H1 (cell line): ENCODE results near the gene ADCY5. TPM values are rescaled to one million over a fixed set of nuclear protein-coding genes. Genes with fewer than 3 reads are reported as not detected.

Experiments
- CTCF ChIA-PET: fragments of 300-600 bp; sonication (Branson Sonifier 250); formaldehyde crosslinking; loops from one replicate; lab custom pipeline; 2021; ENCODE audit not compliant: partially characterized antibody; lab: Charles Lee
- POLR2A ChIA-PET: fragments of 300-600 bp; sonication (Branson Sonifier 250); formaldehyde crosslinking; loops from one replicate; lab custom pipeline; 2021; ENCODE audit warnings: inconsistent platforms; ENCODE audit not compliant: partially characterized antibody; lab: Charles Lee
- DNase-seq, 2 experiments: peaks; one replicate each; pipeline versions ENCODE4 v3.0.0 to v3.0.0-alpha.2; 2010 to 2022; ENCODE audit warnings: low spot score in 2 of 2, low read depth in 1 of 2, mixed read lengths in 1 of 2
- FAIRE-seq: peaks from 2 replicates; lab custom pipeline; 2011; peaks lifted over from hg19 to GRCh38; lab: Jason Lieb, UNC
- H2AFZ ChIP-seq: 2 replicates; pipeline ENCODE4 v1.8.1; 2012; ENCODE audit warnings: low read length, inconsistent platforms
- H2AK5ac ChIP-seq: 2 replicates; pipeline ENCODE4 v1.6.1; 2013; ENCODE audit warnings: low read depth, low read length
- H2BK120ac ChIP-seq: replicated peaks from 2 replicates; pipeline ENCODE3; 2013; ENCODE audit warnings: low read depth, low read length, inconsistent platforms
- H2BK12ac ChIP-seq: 2 replicates; pipeline ENCODE4 v1.6.1; 2013; ENCODE audit warnings: low read depth, low read length
- H2BK15ac ChIP-seq: 2 replicates; pipeline ENCODE4 v1.6.1; 2013; ENCODE audit warnings: low read length
- H2BK20ac ChIP-seq: 2 replicates; pipeline ENCODE4 v1.6.1; 2013; ENCODE audit warnings: low read length
- H2BK5ac ChIP-seq: 2 replicates; pipeline ENCODE4 v1.6.1; 2013; ENCODE audit warnings: low read depth, low read length
- H3K14ac ChIP-seq: 2 replicates; pipeline ENCODE4 v1.6.1; 2013; ENCODE audit warnings: inconsistent platforms; ENCODE audit not compliant: insufficient read length
- H3K18ac ChIP-seq: 2 replicates; pipeline ENCODE4 v1.6.1; 2013; ENCODE audit warnings: low read length; ENCODE audit errors: extremely low read depth
- H3K23ac ChIP-seq: 2 replicates; pipeline ENCODE4 v1.6.1; 2013; ENCODE audit warnings: inconsistent platforms; ENCODE audit not compliant: insufficient read length
- H3K23me2 ChIP-seq: 2 replicates; pipeline ENCODE4 v1.6.1; 2013; ENCODE audit warnings: low read depth, low read length
- H3K27ac ChIP-seq: 2 replicates; pipeline ENCODE4 v1.6.1; 2011; ENCODE audit warnings: low read depth, low read length, inconsistent platforms
- H3K27me3 ChIP-seq, 4 experiments: replicated peaks in 1 of 4; 1 replicate in 1 of 4; 2 replicates in 3 of 4; pipeline versions ENCODE4 v1.6.1 to v1.8.1; 2011 to 2013; ENCODE audit warnings: low read length in 3 of 4, mild to moderate bottlenecking in 3 of 4, inconsistent platforms in 2 of 4, mixed read lengths in 2 of 4, moderate library complexity in 1 of 4; ENCODE audit not compliant: control insufficient read depth in 3 of 4, insufficient read depth in 3 of 4; ENCODE audit errors: extremely low read depth in 1 of 4
- H3K36me3 ChIP-seq, 4 experiments: 2 replicates each; pipeline versions ENCODE4 v1.6.1 to v1.8.1; 2011 to 2013; ENCODE audit warnings: mild to moderate bottlenecking in 4 of 4, low read length in 3 of 4, moderate library complexity in 2 of 4, control low read depth in 1 of 4, inconsistent platforms in 1 of 4; ENCODE audit not compliant: insufficient read depth in 4 of 4, control insufficient read depth in 2 of 4
- H3K4ac ChIP-seq: replicated peaks from 2 replicates; pipeline ENCODE3; 2013; ENCODE audit warnings: low read length, low read depth, mixed read lengths, inconsistent platforms; ENCODE audit not compliant: insufficient read length
- H3K4me1 ChIP-seq, 4 experiments: replicated peaks in 1 of 4; 1 replicate in 1 of 4; 2 replicates in 3 of 4; pipeline versions ENCODE4 v1.6.1 to v1.8.1; 2011 to 2013; ENCODE audit warnings: low read length in 3 of 4, inconsistent platforms in 2 of 4, mixed read lengths in 1 of 4; ENCODE audit not compliant: insufficient read depth in 4 of 4, control insufficient read depth in 3 of 4
- H3K4me2 ChIP-seq, 2 experiments: 2 replicates each; pipeline versions ENCODE4 v1.6.1 to v1.8.1; 2011 to 2013; ENCODE audit warnings: low read depth in 2 of 2, low read length in 2 of 2, control low read depth in 1 of 2, inconsistent platforms in 1 of 2, mild to moderate bottlenecking in 1 of 2; ENCODE audit not compliant: insufficient read depth in 1 of 2
- H3K4me3 ChIP-seq, 4 experiments: fragments of 200-600, 300-600 bp in 1 of 4; sonication (generic), shearing (Covaris generic), sonication (Bioruptor Twin) in 1 of 4; 2 replicates each; pipeline versions ENCODE4 v1.5.1 to v1.8.1; 2011 to 2016; ENCODE audit warnings: low read length in 4 of 4, low read depth in 3 of 4, control low read depth in 2 of 4, inconsistent platforms in 2 of 4, mild to moderate bottlenecking in 2 of 4, mixed read lengths in 1 of 4, moderate library complexity in 1 of 4; ENCODE audit not compliant: insufficient read depth in 2 of 4; ENCODE audit errors: extremely low read depth in 1 of 4
- H3K56ac ChIP-seq: replicated peaks from 2 replicates; pipeline ENCODE3; 2013; ENCODE audit warnings: low read depth, mild to moderate bottlenecking, mixed read lengths, low read length, inconsistent platforms; ENCODE audit not compliant: insufficient read length
- H3K79me1 ChIP-seq: 2 replicates; pipeline ENCODE4 v1.6.1; 2013; ENCODE audit warnings: low read depth, low read length, control low read depth
- H3K79me2 ChIP-seq, 2 experiments: 2 replicates each; pipeline versions ENCODE4 v1.6.1 to v1.8.1; 2012 to 2013; ENCODE audit warnings: low read length in 2 of 2, mild to moderate bottlenecking in 2 of 2, inconsistent platforms in 1 of 2; ENCODE audit not compliant: insufficient read depth in 2 of 2, control insufficient read depth in 1 of 2
- H3K9ac ChIP-seq, 4 experiments: replicated peaks in 1 of 4; 1 replicate in 1 of 4; 2 replicates in 3 of 4; pipeline versions ENCODE4 v1.6.1 to v1.8.1; 2011 to 2013; ENCODE audit warnings: low read depth in 3 of 4, low read length in 3 of 4, control low read depth in 2 of 4, mild to moderate bottlenecking in 2 of 4, moderate library complexity in 2 of 4, inconsistent platforms in 1 of 4; ENCODE audit errors: extremely low read depth in 1 of 4
- H3K9me3 ChIP-seq, 2 experiments: 2 replicates each; pipeline versions ENCODE4 v1.6.1 to v1.8.1; 2012 to 2013; ENCODE audit warnings: mild to moderate bottlenecking in 2 of 2, moderate library complexity in 2 of 2, control low read depth in 1 of 2, inconsistent platforms in 1 of 2, low read depth in 1 of 2, low read length in 1 of 2, mixed read lengths in 1 of 2; ENCODE audit not compliant: insufficient read depth in 2 of 2
- H4K20me1 ChIP-seq, 2 experiments: replicated peaks in 1 of 2; 2 replicates each; pipeline versions ENCODE3 to v1.8.1; 2011 to 2013; ENCODE audit warnings: inconsistent platforms in 2 of 2, low read length in 2 of 2, mild to moderate bottlenecking in 1 of 2; ENCODE audit not compliant: insufficient read depth in 2 of 2, control insufficient read depth in 1 of 2
- H4K5ac ChIP-seq: 2 replicates; pipeline ENCODE4 v1.6.1; 2013; ENCODE audit warnings: low read length, low read depth, mixed read lengths, inconsistent platforms; ENCODE audit not compliant: insufficient read length
- H4K8ac ChIP-seq: 2 replicates; pipeline ENCODE4 v1.8.0; 2013; ENCODE audit warnings: mild to moderate bottlenecking, moderate library complexity, low read length, inconsistent platforms; ENCODE audit not compliant: insufficient read depth; ENCODE audit errors: extremely low read depth
- H4K91ac ChIP-seq: replicated peaks from 2 replicates; pipeline ENCODE3; 2013; ENCODE audit warnings: low read length, mixed read lengths, inconsistent platforms; ENCODE audit not compliant: insufficient read length
- ASH2L ChIP-seq: fragments of 200-600, 300-600 bp; sonication (generic); IDR thresholded peaks from one replicate; pipeline ENCODE4 v1.7.1; 2017; ENCODE audit warnings: low read length
- BCL11A ChIP-seq, 2 experiments: IDR thresholded peaks; one replicate each; pipeline ENCODE4 v1.6.1; 2011; ENCODE audit warnings: low read depth in 2 of 2, low read length in 2 of 2, mild to moderate bottlenecking in 2 of 2
- CBX5 ChIP-seq: fragments of 300-800, 300-1000 bp; sonication (generic); IDR thresholded peaks from 2 replicates; pipeline ENCODE4 v1.7.1; 2016; ENCODE audit warnings: antibody characterized with exemption, low read length, low read depth
- CHD1 ChIP-seq: IDR thresholded peaks from 2 replicates; pipeline ENCODE4 v1.6.1; 2012; ENCODE audit warnings: low read depth, low read length, improper control_type of control experiment
- RAD21 ChIP-seq, 2 experiments: IDR thresholded peaks in 1 of 2; conservative IDR thresholded peaks in 1 of 2; 2 replicates each; pipeline ENCODE4 v1.6.1; 2011; ENCODE audit warnings: low read depth in 2 of 2, low read length in 2 of 2, improper control_type of control experiment in 1 of 2, inconsistent platforms in 1 of 2, mild to moderate bottlenecking in 1 of 2, moderate library complexity in 1 of 2
- RBBP5 ChIP-seq: IDR thresholded peaks from 2 replicates; pipeline ENCODE4 v1.7.1; 2012; ENCODE audit warnings: low read depth, mild to moderate bottlenecking, inconsistent platforms, low read length, moderate library complexity, borderline replicate concordance
- SIRT6 ChIP-seq: IDR thresholded peaks from one replicate; pipeline ENCODE4 v1.7.1; 2012; ENCODE audit warnings: low read length, inconsistent platforms
- SIX5 ChIP-seq: IDR thresholded peaks from 2 replicates; pipeline ENCODE4 v1.6.1; 2011; ENCODE audit warnings: mild to moderate bottlenecking, low read depth, low read length
- SUZ12 ChIP-seq: fragments of 200-600 bp; sonication (generic); IDR thresholded peaks from 2 replicates; pipeline ENCODE4 v1.6.1; 2012; ENCODE audit warnings: mild to moderate bottlenecking, inconsistent platforms, low read length, moderate library complexity, mixed read lengths
- WGBS, 2 experiments: shearing (Covaris generic) in 1 of 2; methylation state at CpG; one replicate each; pipeline versions ENCODE4 v1.1.6 to v1.1.7; 2013 to 2015; ENCODE audit warnings: low lambda C conversion rate in 2 of 2, mixed read lengths in 2 of 2, inconsistent platforms in 1 of 2, low coverage in 1 of 2, missing lambda C conversion rate in 1 of 2; ENCODE audit not compliant: insufficient replicate concordance in 2 of 2, insufficient coverage in 1 of 2, insufficient read length in 1 of 2; ENCODE audit errors: extremely low coverage in 1 of 2, missing lambda C conversion rate in 1 of 2; 5-methylcytosine and 5-hydroxymethylcytosine counted together
- polyA plus RNA-seq, 7 experiments: library from polyadenylated mRNA; depleted of rRNA in 3 of 7; stranded (reverse) in 5 of 7; unstranded in 2 of 7; fragments of >200 nt in 5 of 7; fragments of 200-250 nt in 2 of 7; gene quantifications; 1 replicate in 5 of 7; 2 replicates in 1 of 7; 4 replicates in 1 of 7; pipeline versions ENCODE4 v1.2.1 to v1.2.3, GENCODE V29; 2011 to 2013; ENCODE audit warnings: missing spikeins in 2 of 7, mixed read lengths in 2 of 7
- total RNA-seq: library from RNA; stranded (reverse); fragmentation: NEBNext Ultra II Directional; extraction: Animal tissue kit (Norgen Biotek cat#: 25700); gene quantifications from 2 replicates; pipeline ENCODE4 v1.2.1, GENCODE V29; 2021

Gene ADCY5
- total and polyA plus RNA-seq, 2 of the 8 experiments (the other 6 are each of a cell fraction or from before 2014, with no cell fraction given) = 18.9 to 40.8 TPM

- Histone ChIP-seq H3K27me3 (no peaks in the 10 kb centered on the region), H2AFZ (no peak overlapping the region), H3K27ac (no peak overlapping the region), H3K9ac (no peak overlapping the region), H4K8ac (no peak overlapping the region), H3K18ac (no peak overlapping the region), H2AK5ac (no peak overlapping the region), H4K5ac (no peak overlapping the region), H3K79me2 (no peaks in the 10 kb centered on the region), H3K56ac (no peak overlapping the region), H2BK5ac (no peak overlapping the region), H3K4ac (no peak overlapping the region), H2BK15ac (no peak overlapping the region), H2BK20ac (no peak overlapping the region), H3K9me3 (no peaks in the 10 kb centered on the region), H3K4me3 (no peak overlapping the region), H3K14ac (no peak overlapping the region), H3K36me3 (peaks cover 0 to 16% (median 6%) of the 10 kb centered on the region in 4 experiments; a peak in 4 of 8 replicates), H2BK120ac (no peak overlapping the region), H3K4me1 (no peaks in the 10 kb centered on the region), H3K4me2 (no peak overlapping the region), H3K79me1 (peaks cover 2% of the 10 kb centered on the region; the same call in 1 of the 2 replicates), H3K23ac (no peak overlapping the region), H4K91ac (no peak overlapping the region), H4K20me1 (no peaks in the 10 kb centered on the region), H2BK12ac (no peak overlapping the region), H3K23me2 (no peaks in the 10 kb centered on the region)
- FAIRE-seq = no peak
- DNase-seq = no peak
- CTCF ChIA-PET = interaction anchor here (0.9 to 17.6 kb wide), 11 partner anchors 9 to 285 kb away, joined by 3 to 245 read pairs (median 10); no protein-coding TSS in a partner anchor
- TF ChIP-seq ASH2L = no peak
- no peak for TF ChIP-seq RBBP5
- TF ChIP-seq SUZ12 = no peak
- TF ChIP-seq BCL11A (IDR thresholded peaks at IDR 0.05; ENCODE audit: low read depth in 2 of 2, low read length in 2 of 2) = no peak
- TF ChIP-seq SIX5 = no peak
- TF ChIP-seq SIRT6 = no peak
- no peak for TF ChIP-seq CHD1
- TF ChIP-seq RAD21 (IDR thresholded peaks at IDR 0.05 in 1 of 2, conservative IDR thresholded peaks at IDR 0.05 in 1 of 2; ENCODE audit: low read depth in 2 of 2, low read length in 2 of 2) = peak in 1 of 2 experiments; percentile 11; a peak in 1 of 4 replicates
- TF ChIP-seq CBX5 = no peak
- POLR2A ChIA-PET = interaction anchor here (1.4 to 7.0 kb wide), 2 partner anchors 8 to 14 kb away, joined by 4 to 35 read pairs; no protein-coding TSS in a partner anchor
- WGBS, 2 experiments = 93% methylated on average over 5 of the region's 8 CpGs; no CpG with 5 or more reads in 1 of the 2 experiments
These were observed 148.3 kb downstream of the ADCY5 start for GRCh38 chr3:123300583-123300982.
